PFSK-1 (cell line): ENCODE data around the gene RIMOC1.
A peak's percentile ranks its signal among the peaks of the same experiment; 100 is the strongest.

ENCODE experiments used
- FOXP2 ChIP-seq: optimal IDR thresholded peaks from 2 replicates; pipeline ENCODE3; 2011; ENCODE audit warnings: borderline replicate concordance, control low read depth, inconsistent platforms; ENCODE audit not compliant: insufficient read depth; ENCODE audit errors: extremely low read length, extremely low read depth
- POLR2AphosphoS5 ChIP-seq: IDR thresholded peaks from 2 replicates; pipeline ENCODE4 v1.6.1; 2012; ENCODE audit warnings: low read depth, mild to moderate bottlenecking, control low read depth, low read length, moderate library complexity
- REST ChIP-seq, 2 experiments: IDR thresholded peaks; 2 replicates each; pipeline versions ENCODE4 v1.6.1 to v1.8.0; 2011 to 2012; ENCODE audit warnings: low read depth in 2 of 2, low read length in 2 of 2, control low read depth in 1 of 2, inconsistent platforms in 1 of 2, mild to moderate bottlenecking in 1 of 2, moderate library complexity in 1 of 2; ENCODE audit not compliant: insufficient read depth in 1 of 2
- SIN3A ChIP-seq: IDR thresholded peaks from 2 replicates; pipeline ENCODE4 v1.6.1; 2012; ENCODE audit warnings: mild to moderate bottlenecking, low read length, moderate library complexity, borderline replicate concordance; ENCODE audit not compliant: insufficient read depth
- TAF1 ChIP-seq: IDR thresholded peaks from 2 replicates; pipeline ENCODE4 v1.6.1; 2012; ENCODE audit warnings: low read length, control low read depth, borderline replicate concordance; ENCODE audit not compliant: insufficient read depth

RIMOC1 gene

GRCh38 chr5:41863871-41864486 lies 40.2 kb upstream of the RIMOC1 start:
- TF ChIP-seq TAF1 (no peak), REST (IDR thresholded peaks at IDR 0.05; ENCODE audit: insufficient read depth in 1 of 2, low read depth in 2 of 2, low read length in 2 of 2) (no peak), POLR2AphosphoS5 (no peak), SIN3A (no peak), FOXP2 (no peak)

DNA sequence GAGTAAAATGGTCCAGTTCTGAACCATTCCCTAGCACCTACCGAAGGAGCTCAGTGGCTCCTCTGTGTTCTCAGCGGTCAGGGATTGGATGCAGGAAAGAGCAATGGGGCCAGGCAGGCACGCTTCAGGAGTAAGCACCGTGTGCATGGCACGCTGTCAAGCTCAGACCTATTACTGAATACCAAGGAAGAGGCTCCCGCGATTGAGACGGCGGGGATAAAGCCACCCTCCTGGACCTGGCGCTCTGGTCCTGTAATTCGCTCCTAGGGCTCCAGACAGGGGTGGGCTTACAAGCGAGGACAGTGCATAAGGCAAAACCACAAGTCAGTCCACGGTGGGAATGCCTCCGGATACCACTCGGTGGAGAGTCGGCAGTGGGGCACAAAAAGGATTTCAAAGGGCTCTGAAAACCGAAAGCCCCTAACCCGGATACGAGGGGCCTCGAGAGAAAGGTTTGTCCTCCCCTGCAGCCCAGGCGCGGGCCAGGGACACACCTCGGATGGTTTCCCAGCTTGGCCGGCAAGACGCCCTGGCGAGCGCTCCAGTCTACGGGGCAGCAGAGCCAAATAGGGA lies 34.9 kb upstream of the RIMOC1 start:
- TF ChIP-seq POLR2AphosphoS5 (no peak), REST (IDR thresholded peaks at IDR 0.05; ENCODE audit: insufficient read depth in 1 of 2, low read depth in 2 of 2, low read length in 2 of 2) (no peak), SIN3A (no peak), TAF1 (no peak), FOXP2 (no peak)

- TF ChIP-seq REST (IDR thresholded peaks at IDR 0.05; ENCODE audit: insufficient read depth in 1 of 2, low read depth in 2 of 2, low read length in 2 of 2) (no peak), POLR2AphosphoS5 (0 out of 2 replicates have a peak, but pooled peaks have one; percentile 25)
Observed at GRCh38 chr5:41869724-41870626, 34.2 kb upstream of the RIMOC1 start, which contains the start of gene OXCT1. OXCT1 (minus strand) TSS chr5:41870425; CDS start chr5:41870358, 67 bp downstream.

- TF ChIP-seq SIN3A (no peak), POLR2AphosphoS5 (no peak), TAF1 (no peak), FOXP2 (no peak), REST (IDR thresholded peaks at IDR 0.05; ENCODE audit: insufficient read depth in 1 of 2, low read depth in 2 of 2, low read length in 2 of 2) (no peak)
Observed at GRCh38 chr5:41870627-41871048, 33.5 kb upstream of the RIMOC1 start.
